ENCODE measurements around the gene NF2.

NF2 gene

DNA sequence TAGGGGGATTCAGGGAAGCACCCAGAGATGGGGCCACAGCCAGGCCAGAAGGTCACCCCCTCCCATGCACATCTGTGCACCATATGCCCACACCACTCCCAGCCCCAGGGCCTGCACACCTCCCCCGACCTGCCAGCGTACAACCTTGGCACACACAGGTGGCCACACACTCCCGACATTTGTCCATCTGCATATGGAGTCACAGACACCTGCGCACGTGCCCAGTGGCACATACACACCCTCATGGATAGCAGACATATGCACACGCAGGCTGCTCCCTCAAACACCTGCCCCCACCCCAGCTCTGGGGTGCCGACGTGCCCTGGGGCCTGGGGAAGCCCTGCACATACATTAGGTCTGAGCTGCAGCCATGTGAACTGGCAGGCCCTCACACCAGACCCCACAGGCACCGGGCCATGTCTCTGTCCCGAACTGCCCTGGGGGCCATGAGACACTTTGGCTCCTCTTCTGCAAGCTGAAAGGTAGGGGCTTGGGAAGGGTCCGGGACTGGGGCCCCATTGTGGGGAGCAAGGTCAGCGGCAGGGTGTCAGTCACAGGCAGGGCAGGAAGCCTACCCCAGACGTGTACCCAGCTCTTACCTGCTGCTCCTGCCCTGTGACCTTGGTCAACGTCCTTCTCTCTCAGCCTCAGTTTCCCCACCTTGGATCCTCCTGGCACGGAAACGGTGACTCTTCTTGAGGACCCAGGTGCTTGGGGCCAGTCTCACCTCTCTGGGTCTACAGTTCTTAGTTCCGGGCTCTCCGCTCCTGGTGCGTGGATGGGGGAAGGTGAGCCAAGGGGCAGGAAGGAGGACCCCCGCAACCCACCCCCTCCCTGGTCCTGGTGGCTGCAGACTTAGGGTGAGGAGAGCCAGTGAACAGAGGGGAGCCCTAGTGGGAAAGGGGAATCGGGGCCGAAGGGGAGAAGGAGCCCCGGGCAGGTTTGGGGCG is 115.8 kb downstream of the NF2 start:
- H3K9me3 ChIP-seq (ENCODE audit: insufficient read depth, low read length), result no peaks in the 10 kb centered on the region
- no peak overlapping the region for H3K4me3 ChIP-seq (ENCODE audit: insufficient read length, low read depth)
- no peak for DNase-seq (ENCODE audit: low read depth, low spot score)
- no peak overlapping the region for H3K9ac ChIP-seq (ENCODE audit: insufficient read length, low read depth)
- peaks cover 63% of the 10 kb centered on the region for H3K27me3 ChIP-seq (ENCODE audit: insufficient read depth, insufficient read length)
- H3K4me1 ChIP-seq (ENCODE audit: insufficient read depth, insufficient read length), result no peaks in the 10 kb centered on the region
- TF ChIP-seq SUZ12 (IDR thresholded peaks at IDR 0.05; ENCODE audit: extremely low read depth, insufficient read depth, insufficient read length) (peak; percentile 44), ZNF274 (IDR thresholded peaks at IDR 0.05; ENCODE audit: low read depth, low read length) (no peak)
- no peaks in the 10 kb centered on the region for H3K36me3 ChIP-seq (ENCODE audit: insufficient read depth, insufficient read length, low read length)

DNA sequence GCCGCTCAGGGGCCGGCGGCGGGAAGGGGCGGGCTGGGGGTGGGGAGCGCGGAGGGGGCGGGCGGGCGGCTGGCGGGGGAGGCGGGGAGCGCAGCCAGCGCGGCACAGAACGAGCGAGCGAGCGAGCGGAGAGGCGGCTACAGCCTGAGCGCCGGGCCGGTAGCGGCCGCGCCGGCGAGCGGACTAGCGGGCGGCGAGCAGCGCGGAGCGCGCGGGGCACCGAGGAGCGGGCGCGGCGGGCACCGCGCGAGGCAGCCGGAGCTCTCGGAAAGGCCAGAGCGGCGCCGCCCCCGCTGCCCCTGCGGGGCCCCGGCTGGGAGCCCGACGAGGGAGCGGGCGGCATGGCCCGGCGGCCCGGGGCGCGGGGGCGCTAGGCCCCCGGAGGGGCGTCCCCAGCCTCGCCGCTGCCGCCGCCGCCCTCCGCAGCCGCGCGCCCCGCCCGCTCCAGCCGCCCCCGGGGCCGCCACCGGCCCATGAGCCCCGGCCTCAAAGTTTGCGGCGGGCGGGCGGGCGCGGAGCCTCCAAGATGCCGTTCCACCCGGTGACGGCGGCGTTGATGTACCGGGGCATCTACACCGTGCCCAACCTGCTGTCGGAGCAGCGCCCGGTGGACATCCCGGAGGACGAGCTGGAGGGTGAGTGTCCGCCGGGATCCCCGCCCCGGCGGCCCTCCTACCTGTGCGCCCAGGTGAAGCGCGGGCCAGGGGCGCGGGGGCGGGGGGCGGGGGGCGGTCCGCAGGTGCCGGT is 116.6 kb downstream of the NF2 start, which contains the start of gene CABP7:
Gene CABP7, plus strand, starts transcription at position 105 of the 747 bp plus-strand sequence. Its CDS starts 422 bp downstream, at position 527.
- DNase-seq (ENCODE audit: low read depth, low spot score), result no peak
- TF ChIP-seq ZNF274 (IDR thresholded peaks at IDR 0.05; ENCODE audit: low read depth, low read length), result no peak
- no peak for TF ChIP-seq YY1 (IDR thresholded peaks at IDR 0.05; ENCODE audit: insufficient read depth, insufficient read length)
- no peak for TF ChIP-seq SUZ12 (IDR thresholded peaks at IDR 0.05; ENCODE audit: extremely low read depth, insufficient read depth, insufficient read length)
- H3K36me3 ChIP-seq (ENCODE audit: insufficient read depth, insufficient read length, low read length), result no peaks in the 10 kb centered on the region

DNA sequence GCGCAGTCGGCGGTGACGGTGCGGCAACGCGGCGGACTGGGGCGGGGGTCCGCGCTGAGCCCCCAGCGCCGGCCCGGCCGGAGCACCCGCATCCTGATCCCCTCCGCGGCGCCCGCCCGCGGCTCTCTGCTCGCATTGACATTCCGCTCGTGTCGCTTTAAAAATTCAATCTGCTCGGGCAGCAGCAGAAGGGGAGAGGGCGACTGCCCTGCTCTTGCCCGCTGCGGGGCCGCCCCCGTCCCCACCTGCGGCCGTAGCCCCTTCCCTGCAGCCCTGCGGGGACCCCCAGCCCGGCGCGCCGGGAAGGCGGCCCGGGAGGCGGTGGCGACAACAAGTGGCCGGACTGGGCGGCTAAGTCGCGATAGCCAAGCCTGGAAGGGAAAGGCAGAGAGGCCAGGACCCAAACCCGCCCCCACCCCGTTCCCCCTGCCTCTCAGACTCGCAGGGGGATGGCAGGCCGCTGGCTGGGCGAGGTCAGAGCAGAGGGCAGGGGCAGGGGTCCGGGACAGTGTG is 117.4 kb downstream of the NF2 start:
- Histone ChIP-seq H3K27me3 (ENCODE audit: insufficient read depth, insufficient read length) (peaks cover 80% of the 10 kb centered on the region), H3K9me3 (ENCODE audit: insufficient read depth, low read length) (no peaks in the 10 kb centered on the region), H3K9ac (ENCODE audit: insufficient read length, low read depth) (no peak overlapping the region), H3K4me3 (ENCODE audit: insufficient read length, low read depth) (peak overlapping the region; percentile 34), H3K36me3 (ENCODE audit: insufficient read depth, insufficient read length, low read length) (no peaks in the 10 kb centered on the region), H3K4me1 (ENCODE audit: insufficient read depth, insufficient read length) (peaks cover 10% of the 10 kb centered on the region)
- no peak for TF ChIP-seq ZNF274 (IDR thresholded peaks at IDR 0.05; ENCODE audit: low read depth, low read length)
- DNase-seq (ENCODE audit: low read depth, low spot score), result no peak

More for the DNA sequence above, 116.6 kb downstream of the NF2 start, which contains the start of gene CABP7:
- Histone ChIP-seq H3K4me1 (ENCODE audit: insufficient read depth, insufficient read length) (peaks cover 5% of the 10 kb centered on the region), H3K9ac (ENCODE audit: insufficient read length, low read depth) (no peak within 1 kb of the TSS), H3K27me3 (ENCODE audit: insufficient read depth, insufficient read length) (peaks cover 72% of the 10 kb centered on the region), H3K4me3 (ENCODE audit: insufficient read length, low read depth) (peak within 1 kb of the TSS; percentile 34), H3K9me3 (ENCODE audit: insufficient read depth, low read length) (no peaks in the 10 kb centered on the region)

DNA sequence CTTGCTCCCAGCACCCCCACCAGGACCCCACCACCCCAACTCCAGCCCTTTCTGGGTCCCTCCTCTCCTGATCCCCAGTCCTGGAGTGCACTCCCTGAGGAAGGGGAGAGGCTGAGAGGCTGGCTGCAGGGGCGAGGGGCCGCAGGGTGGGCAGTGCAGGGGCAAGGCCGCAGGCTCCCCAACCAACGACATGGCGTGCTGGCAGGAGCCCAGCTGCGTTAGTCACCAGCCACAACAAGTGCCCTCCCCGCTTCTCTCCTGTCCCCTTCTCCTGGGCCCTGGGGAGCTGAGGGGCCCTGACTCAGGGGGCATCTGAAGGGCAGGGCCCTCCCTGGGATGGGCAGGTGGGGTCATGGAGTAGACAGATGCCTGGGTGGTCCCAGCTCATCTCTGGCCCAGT is 118.7 kb downstream of the NF2 start:
- DNase-seq (ENCODE audit: low read depth, low spot score), result no peak
- Histone ChIP-seq H3K27me3 (ENCODE audit: insufficient read depth, insufficient read length) (peaks cover 82% of the 10 kb centered on the region), H3K4me1 (ENCODE audit: insufficient read depth, insufficient read length) (peaks cover 17% of the 10 kb centered on the region), H3K36me3 (ENCODE audit: insufficient read depth, insufficient read length, low read length) (no peaks in the 10 kb centered on the region), H3K9me3 (ENCODE audit: insufficient read depth, low read length) (no peaks in the 10 kb centered on the region), H3K9ac (ENCODE audit: insufficient read length, low read depth) (no peak overlapping the region), H3K4me3 (ENCODE audit: insufficient read length, low read depth) (no peak overlapping the region)
- TF ChIP-seq SUZ12 (IDR thresholded peaks at IDR 0.05; ENCODE audit: extremely low read depth, insufficient read depth, insufficient read length), result no peak
- TF ChIP-seq ZNF274 (IDR thresholded peaks at IDR 0.05; ENCODE audit: low read depth, low read length), result no peak
- TF ChIP-seq YY1 (IDR thresholded peaks at IDR 0.05; ENCODE audit: insufficient read depth, insufficient read length), result no peak

DNA sequence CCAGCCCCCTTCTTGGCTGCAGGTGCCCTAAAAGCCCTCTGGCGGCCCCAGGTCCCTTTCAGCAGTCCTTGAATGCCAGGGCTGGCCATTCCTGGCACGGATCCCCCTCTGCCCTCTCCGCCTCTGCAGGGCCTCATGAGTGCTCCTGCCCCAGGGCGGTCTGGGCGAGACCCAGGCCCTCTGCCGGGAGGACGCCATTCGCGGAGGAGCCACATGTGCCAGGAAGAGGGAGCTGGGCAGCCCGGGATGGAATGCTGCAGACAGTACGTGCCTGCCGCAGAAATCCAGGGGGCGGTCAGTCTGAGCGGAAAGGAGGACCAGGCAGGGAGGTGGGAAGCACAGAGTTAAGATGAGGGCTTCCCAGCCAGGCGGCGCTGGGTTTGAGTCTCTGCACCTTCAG is 119.2 kb downstream of the NF2 start:
- Histone ChIP-seq H3K36me3 (ENCODE audit: insufficient read depth, insufficient read length, low read length) (no peaks in the 10 kb centered on the region), H3K9me3 (ENCODE audit: insufficient read depth, low read length) (no peaks in the 10 kb centered on the region), H3K9ac (ENCODE audit: insufficient read length, low read depth) (no peak overlapping the region), H3K4me3 (ENCODE audit: insufficient read length, low read depth) (no peak overlapping the region), H3K27me3 (ENCODE audit: insufficient read depth, insufficient read length) (peaks cover 79% of the 10 kb centered on the region), H3K4me1 (ENCODE audit: insufficient read depth, insufficient read length) (peaks cover 17% of the 10 kb centered on the region)
- no peak for DNase-seq (ENCODE audit: low read depth, low spot score)
- TF ChIP-seq YY1 (IDR thresholded peaks at IDR 0.05; ENCODE audit: insufficient read depth, insufficient read length), result no peak
- no peak for TF ChIP-seq SUZ12 (IDR thresholded peaks at IDR 0.05; ENCODE audit: extremely low read depth, insufficient read depth, insufficient read length)
- TF ChIP-seq ZNF274 (IDR thresholded peaks at IDR 0.05; ENCODE audit: low read depth, low read length), result no peak

DNA sequence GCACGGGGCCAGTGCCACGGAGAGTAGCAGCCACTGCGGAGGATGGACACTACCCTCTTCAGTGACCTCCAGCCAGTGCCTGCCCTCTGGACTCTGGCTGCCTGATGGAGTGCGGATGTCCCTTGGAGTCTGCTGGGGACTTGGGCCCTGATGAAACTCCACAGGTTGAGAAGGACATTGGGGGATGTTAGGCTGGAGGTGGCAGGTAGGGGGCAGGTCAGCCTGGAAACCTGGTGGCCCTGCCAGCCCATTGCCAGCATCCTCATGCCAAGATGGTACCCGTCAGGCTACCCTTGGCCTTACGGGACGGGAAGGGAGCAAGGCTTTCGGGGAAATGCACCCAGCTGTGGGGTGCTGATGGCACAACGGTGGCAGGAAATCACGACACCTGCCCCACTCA is 120.3 kb downstream of the NF2 start:
- Histone ChIP-seq H3K9ac (ENCODE audit: insufficient read length, low read depth) (no peak overlapping the region), H3K27me3 (ENCODE audit: insufficient read depth, insufficient read length) (peaks cover 68% of the 10 kb centered on the region), H3K4me3 (ENCODE audit: insufficient read length, low read depth) (no peak overlapping the region), H3K4me1 (ENCODE audit: insufficient read depth, insufficient read length) (peaks cover 17% of the 10 kb centered on the region), H3K9me3 (ENCODE audit: insufficient read depth, low read length) (no peaks in the 10 kb centered on the region), H3K36me3 (ENCODE audit: insufficient read depth, insufficient read length, low read length) (no peaks in the 10 kb centered on the region)
- no peak for DNase-seq (ENCODE audit: low read depth, low spot score)
- no peak for TF ChIP-seq YY1 (IDR thresholded peaks at IDR 0.05; ENCODE audit: insufficient read depth, insufficient read length)
- no peak for TF ChIP-seq ZNF274 (IDR thresholded peaks at IDR 0.05; ENCODE audit: low read depth, low read length)
- TF ChIP-seq SUZ12 (IDR thresholded peaks at IDR 0.05; ENCODE audit: extremely low read depth, insufficient read depth, insufficient read length), result no peak

DNA sequence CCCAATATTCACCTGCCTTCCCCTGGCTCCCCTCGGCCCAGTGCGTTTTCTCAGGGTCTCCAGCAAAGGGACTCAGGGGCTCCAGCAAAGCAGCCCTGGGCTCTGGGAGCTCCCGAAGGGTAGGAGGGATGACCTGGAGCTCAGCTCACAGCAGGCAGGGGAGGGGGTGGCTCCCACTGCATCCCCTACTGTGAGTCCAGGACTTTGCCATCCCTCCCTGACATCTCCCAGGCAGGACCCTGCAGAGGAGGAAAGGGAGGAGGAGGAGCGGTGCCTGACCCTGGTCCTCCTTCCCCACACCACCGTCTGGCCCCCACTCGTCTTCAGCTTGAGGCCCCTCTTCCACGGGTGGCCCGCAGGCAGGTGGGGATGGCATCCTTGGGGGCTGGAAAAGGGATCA is 121.4 kb downstream of the NF2 start:
- H3K27me3 ChIP-seq (ENCODE audit: insufficient read depth, insufficient read length), result peaks cover 59% of the 10 kb centered on the region
- TF ChIP-seq YY1 (IDR thresholded peaks at IDR 0.05; ENCODE audit: insufficient read depth, insufficient read length) (no peak), ZNF274 (IDR thresholded peaks at IDR 0.05; ENCODE audit: low read depth, low read length) (no peak), SUZ12 (IDR thresholded peaks at IDR 0.05; ENCODE audit: extremely low read depth, insufficient read depth, insufficient read length) (no peak)

More for the DNA sequence above, 121.4 kb downstream of the NF2 start:
- no peak overlapping the region for H3K9ac ChIP-seq (ENCODE audit: insufficient read length, low read depth)
- H3K4me1 ChIP-seq (ENCODE audit: insufficient read depth, insufficient read length), result peaks cover 17% of the 10 kb centered on the region
- H3K4me3 ChIP-seq (ENCODE audit: insufficient read length, low read depth), result no peak overlapping the region
- H3K9me3 ChIP-seq (ENCODE audit: insufficient read depth, low read length), result no peaks in the 10 kb centered on the region
- DNase-seq (ENCODE audit: low read depth, low spot score), result no peak
- H3K36me3 ChIP-seq (ENCODE audit: insufficient read depth, insufficient read length, low read length), result no peaks in the 10 kb centered on the region

Measured in NT2/D1 (cell line).